HepG2 (cell line): Measurements from ENCODE around the gene FJX1. TPM values are rescaled to one million over a fixed set of nuclear protein-coding genes. Genes with fewer than 3 reads are reported as not detected.

Experiments used
- ATM ChIP-seq: fragments of 450-650 bp; IDR thresholded peaks from 2 replicates; pipeline ENCODE4 v1.7.1; 2017; ENCODE audit warnings: mild to moderate bottlenecking, borderline replicate concordance
- GABPA ChIP-seq, 2 experiments: IDR thresholded peaks; 2 replicates each; pipeline ENCODE4 v1.6.1; 2011 to 2016; ENCODE audit warnings: low read depth in 2 of 2, low read length in 1 of 2, missing biosample characterization in 1 of 2, missing genetic modification characterization in 1 of 2
- HNRNPH1 ChIP-seq: fragments of 200-400 bp; formaldehyde crosslinking; optimal IDR thresholded peaks from 2 replicates; pipeline ENCODE3; 2017; ENCODE audit warnings: mild to moderate bottlenecking, low read depth, low read length
- PAWR ChIP-seq: sonication (generic); formaldehyde crosslinking; IDR thresholded peaks from 2 replicates; pipeline ENCODE4 v1.4.0; 2020; ENCODE audit warnings: missing genetic modification reagents, mild to moderate bottlenecking, borderline replicate concordance
- RXRA ChIP-seq: sonication (generic); formaldehyde crosslinking; IDR thresholded peaks from 2 replicates; pipeline ENCODE4 v1.5.1; 2020; ENCODE audit warnings: missing genetic modification reagents
- ZNF350 ChIP-seq: sonication (generic); formaldehyde crosslinking; IDR thresholded peaks from 2 replicates; pipeline ENCODE4 v1.4.0; 2020; ENCODE audit warnings: mild to moderate bottlenecking, low read depth, missing genetic modification reagents, borderline replicate concordance
- ZNF484 ChIP-seq: sonication (generic); formaldehyde crosslinking; IDR thresholded peaks from 2 replicates; pipeline ENCODE4 v1.5.1; 2020; ENCODE audit warnings: mild to moderate bottlenecking, low read depth, missing genetic modification reagents, borderline replicate concordance
- ZNF530 ChIP-seq: sonication (generic); formaldehyde crosslinking; IDR thresholded peaks from 2 replicates; pipeline ENCODE4 v1.5.0; 2020; ENCODE audit warnings: low read depth, mild to moderate bottlenecking, missing genetic modification reagents
- ZNF768 ChIP-seq: sonication (generic); formaldehyde crosslinking; IDR thresholded peaks from 2 replicates; pipeline ENCODE4 v1.4.0; 2020; ENCODE audit warnings: missing genetic modification reagents
- ZSCAN21 ChIP-seq: sonication (generic); formaldehyde crosslinking; IDR thresholded peaks from 2 replicates; pipeline ENCODE4 v1.8.0; 2022; ENCODE audit warnings: mild to moderate bottlenecking, missing genetic modification reagents, moderate library complexity, borderline replicate concordance
- polyA plus RNA-seq, 8 experiments: library from polyadenylated mRNA; depleted of rRNA in 3 of 8; stranded (reverse) in 7 of 8; unstranded in 1 of 8; fragments of >200 nt; fragmentation: Illumina TruSeq in 4 of 8; extraction: Trizol in 4 of 8; gene quantifications; 2 replicates each; pipeline versions ENCODE4 v1.2.1 to v1.2.3, GENCODE V29; 2011 to 2016; ENCODE audit warnings: low read depth in 4 of 8, missing spikeins in 1 of 8, mixed read lengths in 1 of 8; ENCODE audit not compliant: insufficient read depth in 1 of 8
- total RNA-seq, 5 experiments: library from RNA; depleted of rRNA; stranded (reverse); fragments of >200 nt; fragmentation: Illumina TruSeq; extraction: Trizol; gene quantifications; 2 replicates each; pipeline ENCODE4 v1.2.3, GENCODE V29; 2016; ENCODE audit warnings: low read depth in 1 of 5
- TF ChIP-seq, protein P1 (sequence below): sonication (generic); formaldehyde crosslinking; IDR thresholded peaks from 2 replicates; pipeline ENCODE4 v1.4.0; 2020; ENCODE audit warnings: mild to moderate bottlenecking, missing genetic modification reagents
- TF ChIP-seq, protein P2 (sequence below): sonication (generic); IDR thresholded peaks from 2 replicates; pipeline ENCODE4 v1.6.1; 2016; ENCODE audit warnings: low read depth, borderline replicate concordance
- TF ChIP-seq, protein P3 (sequence below): sonication (generic); formaldehyde crosslinking; IDR thresholded peaks from 2 replicates; pipeline ENCODE4 v1.5.0; 2020; ENCODE audit warnings: missing genetic modification reagents, mild to moderate bottlenecking, borderline replicate concordance
- TF ChIP-seq, protein P4 (sequence below): sonication (generic); formaldehyde crosslinking; IDR thresholded peaks from 2 replicates; pipeline ENCODE4 v1.4.0; 2020; ENCODE audit warnings: missing genetic modification reagents
- TF ChIP-seq, protein P5 (sequence below): sonication (generic); formaldehyde crosslinking; IDR thresholded peaks from 2 replicates; pipeline ENCODE4 v1.5.1; 2020; ENCODE audit warnings: mild to moderate bottlenecking, missing genetic modification reagents, moderate library complexity

Gene FJX1
- total and polyA plus RNA-seq, 2 of the 13 experiments (the other 11 are each of a cell fraction or from before 2014, with no cell fraction given): 0.40 to 0.82 TPM

DNA sequence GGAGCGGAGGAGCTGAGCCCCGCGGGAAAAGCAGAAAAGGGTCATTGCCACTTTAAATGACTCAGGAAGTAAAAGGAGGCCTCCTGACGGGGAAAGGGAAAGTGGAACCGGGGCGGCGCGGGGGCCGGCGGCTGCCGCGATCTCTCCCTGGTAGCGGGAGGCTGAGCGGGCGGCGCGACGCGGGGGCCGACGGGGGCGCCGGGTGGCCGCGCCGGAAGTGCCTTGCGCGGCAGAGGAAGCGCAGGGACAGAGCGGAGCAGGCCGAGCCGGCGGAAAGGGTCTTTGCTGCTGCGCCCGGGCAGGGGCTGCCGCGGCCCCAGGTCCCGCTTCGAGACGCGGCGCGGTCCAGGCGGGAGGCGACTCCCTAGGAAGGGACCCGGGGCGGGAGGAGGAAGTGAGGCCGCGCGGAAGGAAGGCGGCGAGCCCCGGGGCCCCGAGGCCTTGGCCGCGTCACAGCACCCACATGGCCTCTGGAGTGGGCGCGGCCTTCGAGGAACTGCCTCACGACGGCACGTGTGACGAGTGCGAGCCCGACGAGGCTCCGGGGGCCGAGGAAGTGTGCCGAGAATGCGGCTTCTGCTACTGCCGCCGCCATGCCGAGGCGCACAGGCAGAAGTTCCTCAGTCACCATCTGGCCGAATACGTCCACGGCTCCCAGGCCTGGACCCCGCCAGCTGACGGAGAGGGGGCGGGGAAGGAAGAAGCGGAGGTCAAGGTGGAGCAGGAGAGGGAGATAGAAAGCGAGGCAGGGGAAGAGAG is 44.6 kb downstream of the FJX1 start, which contains the start of gene TRIM44 (continued):
- TF ChIP-seq, protein P1, sequence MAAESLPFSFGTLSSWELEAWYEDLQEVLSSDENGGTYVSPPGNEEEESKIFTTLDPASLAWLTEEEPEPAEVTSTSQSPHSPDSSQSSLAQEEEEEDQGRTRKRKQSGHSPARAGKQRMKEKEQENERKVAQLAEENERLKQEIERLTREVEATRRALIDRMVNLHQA (CRISPR knock-in tag): no peak
- TF ChIP-seq PAWR (CRISPR knock-in tag): peak; percentile 93
- TF ChIP-seq ZNF484 (CRISPR knock-in tag): peak; percentile 82; the same call in 1 of the 2 replicates
- TF ChIP-seq, protein P2, sequence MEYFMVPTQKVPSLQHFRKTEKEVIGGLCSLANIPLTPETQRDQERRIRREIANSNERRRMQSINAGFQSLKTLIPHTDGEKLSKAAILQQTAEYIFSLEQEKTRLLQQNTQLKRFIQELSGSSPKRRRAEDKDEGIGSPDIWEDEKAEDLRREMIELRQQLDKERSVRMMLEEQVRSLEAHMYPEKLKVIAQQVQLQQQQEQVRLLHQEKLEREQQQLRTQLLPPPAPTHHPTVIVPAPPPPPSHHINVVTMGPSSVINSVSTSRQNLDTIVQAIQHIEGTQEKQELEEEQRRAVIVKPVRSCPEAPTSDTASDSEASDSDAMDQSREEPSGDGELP: no peak
- TF ChIP-seq, protein P3, sequence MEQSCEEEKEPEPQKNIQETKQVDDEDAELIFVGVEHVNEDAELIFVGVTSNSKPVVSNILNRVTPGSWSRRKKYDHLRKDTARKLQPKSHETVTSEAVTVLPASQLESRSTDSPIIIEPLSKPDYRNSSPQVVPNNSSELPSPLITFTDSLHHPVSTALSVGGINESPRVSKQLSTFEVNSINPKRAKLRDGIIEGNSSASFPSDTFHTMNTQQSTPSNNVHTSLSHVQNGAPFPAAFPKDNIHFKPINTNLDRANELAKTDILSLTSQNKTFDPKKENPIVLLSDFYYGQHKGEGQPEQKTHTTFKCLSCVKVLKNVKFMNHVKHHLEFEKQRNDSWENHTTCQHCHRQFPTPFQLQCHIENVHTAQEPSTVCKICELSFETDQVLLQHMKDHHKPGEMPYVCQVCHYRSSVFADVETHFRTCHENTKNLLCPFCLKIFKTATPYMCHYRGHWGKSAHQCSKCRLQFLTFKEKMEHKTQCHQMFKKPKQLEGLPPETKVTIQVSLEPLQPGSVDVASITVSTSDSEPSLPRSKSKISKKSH (CRISPR knock-in tag): peak; percentile 99
- TF ChIP-seq GABPA (IDR thresholded peaks at IDR 0.05; ENCODE audit: low read depth, low read length): peak; percentile 82
- peak; percentile 81 for TF ChIP-seq GABPA (CRISPR knock-in tag; IDR thresholded peaks at IDR 0.05; ENCODE audit: low read depth)
- no peak for TF ChIP-seq HNRNPH1
- TF ChIP-seq ZNF768 (CRISPR knock-in tag): peak; percentile 79; the same call in 1 of the 2 replicates
- TF ChIP-seq, protein P4, sequence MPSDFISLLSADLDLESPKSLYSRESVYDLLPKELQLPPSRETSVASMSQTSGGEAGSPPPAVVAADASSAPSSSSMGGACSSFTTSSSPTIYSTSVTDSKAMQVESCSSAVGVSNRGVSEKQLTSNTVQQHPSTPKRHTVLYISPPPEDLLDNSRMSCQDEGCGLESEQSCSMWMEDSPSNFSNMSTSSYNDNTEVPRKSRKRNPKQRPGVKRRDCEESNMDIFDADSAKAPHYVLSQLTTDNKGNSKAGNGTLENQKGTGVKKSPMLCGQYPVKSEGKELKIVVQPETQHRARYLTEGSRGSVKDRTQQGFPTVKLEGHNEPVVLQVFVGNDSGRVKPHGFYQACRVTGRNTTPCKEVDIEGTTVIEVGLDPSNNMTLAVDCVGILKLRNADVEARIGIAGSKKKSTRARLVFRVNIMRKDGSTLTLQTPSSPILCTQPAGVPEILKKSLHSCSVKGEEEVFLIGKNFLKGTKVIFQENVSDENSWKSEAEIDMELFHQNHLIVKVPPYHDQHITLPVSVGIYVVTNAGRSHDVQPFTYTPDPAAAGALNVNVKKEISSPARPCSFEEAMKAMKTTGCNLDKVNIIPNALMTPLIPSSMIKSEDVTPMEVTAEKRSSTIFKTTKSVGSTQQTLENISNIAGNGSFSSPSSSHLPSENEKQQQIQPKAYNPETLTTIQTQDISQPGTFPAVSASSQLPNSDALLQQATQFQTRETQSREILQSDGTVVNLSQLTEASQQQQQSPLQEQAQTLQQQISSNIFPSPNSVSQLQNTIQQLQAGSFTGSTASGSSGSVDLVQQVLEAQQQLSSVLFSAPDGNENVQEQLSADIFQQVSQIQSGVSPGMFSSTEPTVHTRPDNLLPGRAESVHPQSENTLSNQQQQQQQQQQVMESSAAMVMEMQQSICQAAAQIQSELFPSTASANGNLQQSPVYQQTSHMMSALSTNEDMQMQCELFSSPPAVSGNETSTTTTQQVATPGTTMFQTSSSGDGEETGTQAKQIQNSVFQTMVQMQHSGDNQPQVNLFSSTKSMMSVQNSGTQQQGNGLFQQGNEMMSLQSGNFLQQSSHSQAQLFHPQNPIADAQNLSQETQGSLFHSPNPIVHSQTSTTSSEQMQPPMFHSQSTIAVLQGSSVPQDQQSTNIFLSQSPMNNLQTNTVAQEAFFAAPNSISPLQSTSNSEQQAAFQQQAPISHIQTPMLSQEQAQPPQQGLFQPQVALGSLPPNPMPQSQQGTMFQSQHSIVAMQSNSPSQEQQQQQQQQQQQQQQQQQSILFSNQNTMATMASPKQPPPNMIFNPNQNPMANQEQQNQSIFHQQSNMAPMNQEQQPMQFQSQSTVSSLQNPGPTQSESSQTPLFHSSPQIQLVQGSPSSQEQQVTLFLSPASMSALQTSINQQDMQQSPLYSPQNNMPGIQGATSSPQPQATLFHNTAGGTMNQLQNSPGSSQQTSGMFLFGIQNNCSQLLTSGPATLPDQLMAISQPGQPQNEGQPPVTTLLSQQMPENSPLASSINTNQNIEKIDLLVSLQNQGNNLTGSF (CRISPR knock-in tag): peak; percentile 99
- peak; percentile 92; the same call in 1 of the 2 replicates for TF ChIP-seq ZNF530 (CRISPR knock-in tag)
- TF ChIP-seq RXRA (CRISPR knock-in tag): peak; percentile 84
- TF ChIP-seq ZNF350 (CRISPR knock-in tag): peak; percentile 66; the same call in 1 of the 2 replicates
- no peak for TF ChIP-seq ATM
- TF ChIP-seq, protein P5, sequence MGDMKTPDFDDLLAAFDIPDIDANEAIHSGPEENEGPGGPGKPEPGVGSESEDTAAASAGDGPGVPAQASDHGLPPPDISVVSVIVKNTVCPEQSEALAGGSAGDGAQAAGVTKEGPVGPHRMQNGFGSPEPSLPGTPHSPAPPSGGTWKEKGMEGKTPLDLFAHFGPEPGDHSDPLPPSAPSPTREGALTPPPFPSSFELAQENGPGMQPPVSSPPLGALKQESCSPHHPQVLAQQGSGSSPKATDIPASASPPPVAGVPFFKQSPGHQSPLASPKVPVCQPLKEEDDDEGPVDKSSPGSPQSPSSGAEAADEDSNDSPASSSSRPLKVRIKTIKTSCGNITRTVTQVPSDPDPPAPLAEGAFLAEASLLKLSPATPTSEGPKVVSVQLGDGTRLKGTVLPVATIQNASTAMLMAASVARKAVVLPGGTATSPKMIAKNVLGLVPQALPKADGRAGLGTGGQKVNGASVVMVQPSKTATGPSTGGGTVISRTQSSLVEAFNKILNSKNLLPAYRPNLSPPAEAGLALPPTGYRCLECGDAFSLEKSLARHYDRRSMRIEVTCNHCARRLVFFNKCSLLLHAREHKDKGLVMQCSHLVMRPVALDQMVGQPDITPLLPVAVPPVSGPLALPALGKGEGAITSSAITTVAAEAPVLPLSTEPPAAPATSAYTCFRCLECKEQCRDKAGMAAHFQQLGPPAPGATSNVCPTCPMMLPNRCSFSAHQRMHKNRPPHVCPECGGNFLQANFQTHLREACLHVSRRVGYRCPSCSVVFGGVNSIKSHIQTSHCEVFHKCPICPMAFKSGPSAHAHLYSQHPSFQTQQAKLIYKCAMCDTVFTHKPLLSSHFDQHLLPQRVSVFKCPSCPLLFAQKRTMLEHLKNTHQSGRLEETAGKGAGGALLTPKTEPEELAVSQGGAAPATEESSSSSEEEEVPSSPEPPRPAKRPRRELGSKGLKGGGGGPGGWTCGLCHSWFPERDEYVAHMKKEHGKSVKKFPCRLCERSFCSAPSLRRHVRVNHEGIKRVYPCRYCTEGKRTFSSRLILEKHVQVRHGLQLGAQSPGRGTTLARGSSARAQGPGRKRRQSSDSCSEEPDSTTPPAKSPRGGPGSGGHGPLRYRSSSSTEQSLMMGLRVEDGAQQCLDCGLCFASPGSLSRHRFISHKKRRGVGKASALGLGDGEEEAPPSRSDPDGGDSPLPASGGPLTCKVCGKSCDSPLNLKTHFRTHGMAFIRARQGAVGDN (CRISPR knock-in tag): peak; percentile 100
- peak; percentile 95 for TF ChIP-seq ZSCAN21 (CRISPR knock-in tag)
